Upper lobe of left lung (tissue), 6 donors: ENCODE results near the gene ARNT2. TPM values are rescaled to one million over a fixed set of nuclear protein-coding genes. Genes with fewer than 3 reads are reported as not detected.

Source experiments
- ATAC-seq, 2 donors: fragments of 200-7000 bp; cut with Tn5 transposase; one replicate each; pipeline ENCODE4 v1.9.1; 2022; ENCODE audit warnings: mild to moderate bottlenecking in 2 of 2, moderate library complexity in 2 of 2; ENCODE audit not compliant: low FRiP score in 2 of 2
- DNase-seq, 2 donors: peaks; one replicate each; pipeline ENCODE4 v3.0.0-alpha.2; 2019 to 2020
- H3K27ac ChIP-seq, 4 donors: fragments of 200-600 bp; sonication (generic); one replicate each; pipeline ENCODE4 v1.5.1; 2016 to 2019
- H3K27me3 ChIP-seq, 4 donors: fragments of 200-600 bp; sonication (generic); one replicate each; pipeline ENCODE4 v1.5.1; 2017 to 2019
- H3K36me3 ChIP-seq, 4 donors: fragments of 200-600 bp; sonication (generic); one replicate each; pipeline ENCODE4 v1.5.1; 2016 to 2019
- H3K4me1 ChIP-seq, 4 donors: fragments of 200-600 bp; sonication (generic); one replicate each; pipeline ENCODE4 v1.5.1; 2018 to 2019
- H3K4me3 ChIP-seq, 4 donors: fragments of 200-600 bp; sonication (generic); one replicate each; pipeline ENCODE4 v1.5.1; 2017 to 2019; ENCODE audit warnings: mild to moderate bottlenecking in 2 of 4, moderate library complexity in 1 of 4
- H3K9me3 ChIP-seq, 4 donors: fragments of 200-600 bp; sonication (generic); one replicate each; pipeline ENCODE4 v1.5.1; 2018 to 2019
- CTCF ChIP-seq, 6 experiments: fragments of 450-650 bp in 4 of 6; fragments of 200-600 bp in 2 of 6; sonication (generic) in 2 of 6; IDR thresholded peaks; one replicate each; pipeline ENCODE4 v1.5.1; 2016 to 2019; ENCODE audit warnings: antibody characterized with exemption in 6 of 6
- EP300 ChIP-seq, 4 donors: sonication (generic); formaldehyde crosslinking; IDR thresholded peaks; one replicate each; pipeline ENCODE4 v1.5.1; 2017; ENCODE audit warnings: antibody characterized with exemption in 4 of 4, control low read depth in 2 of 4
- POLR2A ChIP-seq, 4 donors: fragments of 450-650 bp; IDR thresholded peaks; one replicate each; pipeline ENCODE4 v1.5.1; 2016 to 2017; ENCODE audit warnings: antibody characterized with exemption in 4 of 4, mild to moderate bottlenecking in 2 of 4
- POLR2AphosphoS5 ChIP-seq, 2 donors: sonication (generic); formaldehyde crosslinking; IDR thresholded peaks; one replicate each; pipeline ENCODE4 v1.5.1; 2017; ENCODE audit warnings: antibody characterized with exemption in 2 of 2
- WGBS, 2 donors: methylation state at CpG; one replicate each; pipeline ENCODE4 v1.1.5; 2017 to 2018; 5-methylcytosine and 5-hydroxymethylcytosine counted together
- total RNA-seq, 6 donors: library from RNA; depleted of rRNA in 4 of 6; stranded (reverse); fragments of >200 nt in 4 of 6; gene quantifications; one replicate each; pipeline versions ENCODE4 v1.1.0 to v1.2.1, GENCODE V29; 2016 to 2021
- donor health status: DM: no; HTN: no; CAD: no; lungs with moderate emphysema.
- donor health status: DM: no; HTN: yes; CAD: no; lungs with severe emphysema.

The ARNT2 gene
- total RNA-seq, 6 donors from 2014 or later = 4.7 to 26.9 (median 8.4) TPM

- Histone ChIP-seq H3K27me3 (no peaks in the 10 kb centered on the region), H3K4me3 (no peak overlapping the region), H3K36me3 (no peaks in the 10 kb centered on the region), H3K27ac (peak overlapping the region in 1 of 4 donors; percentile 36), H3K4me1 (peaks cover 11 to 32% (median 25%) of the 10 kb centered on the region in 4 donors), H3K9me3 (no peaks in the 10 kb centered on the region)
- ATAC-seq (no peak), DNase-seq (no peak)
- TF ChIP-seq POLR2AphosphoS5 (IDR thresholded peaks at IDR 0.05) (no peak), EP300 (IDR thresholded peaks at IDR 0.05) (no peak), POLR2A (IDR thresholded peaks at IDR 0.05) (no peak), CTCF (IDR thresholded peaks at IDR 0.05) (no peak)
- WGBS, 2 donors = 79 to 81% methylated on average over 3 of the region's 3 CpGs
Observed at GRCh38 chr15:80459818-80460217, 55.6 kb downstream of the ARNT2 start.

- TF ChIP-seq CTCF (IDR thresholded peaks at IDR 0.05) = no peak
- 74 to 76% methylated on average over 10 to 14 of the region's 14 CpGs for WGBS, 2 donors
- DNase-seq (no peak), ATAC-seq (peak in 1 of 2 donors; percentile 40)
- H3K27ac ChIP-seq = no peak overlapping the region
- H3K4me1 ChIP-seq = peaks cover 4 to 17% (median 13%) of the 10 kb centered on the region in 4 donors
- H3K4me3 ChIP-seq = no peak overlapping the region
- H3K36me3 ChIP-seq = no peaks in the 10 kb centered on the region
- no peaks in the 10 kb centered on the region for H3K9me3 ChIP-seq
- no peaks in the 10 kb centered on the region for H3K27me3 ChIP-seq
Observed at GRCh38 chr15:80461356-80462095, 57.3 kb downstream of the ARNT2 start.

- Histone ChIP-seq H3K9me3 (no peaks in the 10 kb centered on the region), H3K36me3 (no peaks in the 10 kb centered on the region), H3K27me3 (no peaks in the 10 kb centered on the region), H3K4me1 (peaks cover 4 to 14% (median 11%) of the 10 kb centered on the region in 4 donors), H3K27ac (no peak overlapping the region), H3K4me3 (no peak overlapping the region)
- no peak for TF ChIP-seq EP300 (IDR thresholded peaks at IDR 0.05)
- no peak for TF ChIP-seq CTCF (IDR thresholded peaks at IDR 0.05)
- no peak for TF ChIP-seq POLR2A (IDR thresholded peaks at IDR 0.05)
- TF ChIP-seq POLR2AphosphoS5 (IDR thresholded peaks at IDR 0.05) = no peak
- WGBS, 2 donors = 84 to 95% methylated on average over 5 to 6 of the region's 6 CpGs
- DNase-seq (no peak), ATAC-seq (no peak)
Observed at GRCh38 chr15:80462111-80462510, 57.9 kb downstream of the ARNT2 start.

- Histone ChIP-seq H3K4me3 (no peak overlapping the region), H3K9me3 (no peaks in the 10 kb centered on the region), H3K27ac (no peak overlapping the region), H3K27me3 (no peaks in the 10 kb centered on the region), H3K4me1 (peaks cover 4 to 14% (median 10%) of the 10 kb centered on the region in 4 donors), H3K36me3 (no peaks in the 10 kb centered on the region)
- DNase-seq (no peak), ATAC-seq (no peak)
- TF ChIP-seq POLR2AphosphoS5 (IDR thresholded peaks at IDR 0.05) (no peak), EP300 (IDR thresholded peaks at IDR 0.05) (no peak), CTCF (IDR thresholded peaks at IDR 0.05) (no peak), POLR2A (IDR thresholded peaks at IDR 0.05) (no peak)
- 79 to 89% methylated on average over 8 of the region's 8 CpGs for WGBS, 2 donors
Observed at GRCh38 chr15:80462836-80463512, 58.8 kb downstream of the ARNT2 start.
